Measurements from ENCODE around the gene IQCE. TPM values are rescaled to one million over a fixed set of nuclear protein-coding genes. Genes with fewer than 3 reads are reported as not detected.

Gene IQCE
- total RNA-seq, 1 experiment from 2014 or later: 94.8 TPM

- BruUV-seq (replicated peaks): no TSS peak
- CTCF ChIA-PET: interaction anchor here (0.6 to 2.0 kb wide), 6 partner anchors 9 to 476 kb away, joined by 3 to 7 read pairs (median 4); no protein-coding TSS in a partner anchor
- Mint-ChIP-seq H3K4me1 (ENCODE audit: low read depth, unreplicated experiment) (peaks cover 48% of the 10 kb centered on the region), H3K27ac (ENCODE audit: unreplicated experiment) (peak overlapping the region; percentile 23), H3K9me3 (ENCODE audit: low read depth, unreplicated experiment) (no peaks in the 10 kb centered on the region), H3K27me3 (ENCODE audit: unreplicated experiment) (no peaks in the 10 kb centered on the region), H3K4me3 (ENCODE audit: low read depth, unreplicated experiment) (no peak overlapping the region), H3K36me3 (ENCODE audit: insufficient read depth, unreplicated experiment) (peaks cover 50% of the 10 kb centered on the region)
- intact Hi-C loops (cut with micrococcal nuclease; ENCODE audit: unreplicated experiment): loop anchor here (5.0 kb wide), 1 partner anchor 58 kb away; no protein-coding TSS in a partner anchor
- peak; percentile 57 for DNase-seq
- no peak for TF ChIP-seq CTCF (IDR thresholded peaks at IDR 0.05; ENCODE audit: unreplicated experiment)
Measured at GRCh38 chr7:2629746-2630681, 71.2 kb downstream of the IQCE start.

- intact Hi-C loops (cut with micrococcal nuclease; ENCODE audit: unreplicated experiment): loop anchor here (5.0 kb wide), 1 partner anchor 60 kb away; no protein-coding TSS in a partner anchor
- CTCF ChIA-PET: interaction anchor here (1.0 to 1.3 kb wide), 3 partner anchors 18 to 181 kb away, joined by 3 to 5 read pairs (median 3); no protein-coding TSS in a partner anchor
- peaks cover 54% of the 10 kb centered on the region for H3K36me3 Mint-ChIP-seq (ENCODE audit: insufficient read depth, unreplicated experiment)
- peaks cover 48% of the 10 kb centered on the region for H3K4me1 Mint-ChIP-seq (ENCODE audit: low read depth, unreplicated experiment)
- DNase-seq: no peak
- H3K27ac Mint-ChIP-seq (ENCODE audit: unreplicated experiment): peak within 1 kb of the TSS; percentile 86
- BruUV-seq (replicated peaks): TSS peak; percentile 57
- H3K9me3 Mint-ChIP-seq (ENCODE audit: low read depth, unreplicated experiment): no peaks in the 10 kb centered on the region
- H3K27me3 Mint-ChIP-seq (ENCODE audit: unreplicated experiment): no peaks in the 10 kb centered on the region
- no peak for TF ChIP-seq CTCF (IDR thresholded peaks at IDR 0.05; ENCODE audit: unreplicated experiment)
- peak within 1 kb of the TSS; percentile 99 for H3K4me3 Mint-ChIP-seq (ENCODE audit: low read depth, unreplicated experiment)
Measured at GRCh38 chr7:2631946-2632732, 73.4 kb downstream of the IQCE start, which contains the start of gene TTYH3. TTYH3 (plus strand) TSS chr7:2631986; CDS start chr7:2632156, 170 bp downstream.

- CTCF ChIA-PET: interaction anchor here (0.7 to 1.0 kb wide), 2 partner anchors 37 to 164 kb away, joined by 3 read pairs; no protein-coding TSS in a partner anchor
- Mint-ChIP-seq H3K9me3 (ENCODE audit: low read depth, unreplicated experiment) (no peaks in the 10 kb centered on the region), H3K27ac (ENCODE audit: unreplicated experiment) (peak overlapping the region; percentile 86), H3K4me3 (ENCODE audit: low read depth, unreplicated experiment) (peak overlapping the region; percentile 99), H3K4me1 (ENCODE audit: low read depth, unreplicated experiment) (peaks cover 44% of the 10 kb centered on the region), H3K27me3 (ENCODE audit: unreplicated experiment) (no peaks in the 10 kb centered on the region), H3K36me3 (ENCODE audit: insufficient read depth, unreplicated experiment) (peaks cover 53% of the 10 kb centered on the region)
- peak; percentile 73 for DNase-seq
- intact Hi-C loops (cut with micrococcal nuclease; ENCODE audit: unreplicated experiment): loop anchor here (5.0 kb wide), 1 partner anchor 61 kb away; no protein-coding TSS in a partner anchor
- no peak for TF ChIP-seq CTCF (IDR thresholded peaks at IDR 0.05; ENCODE audit: unreplicated experiment)
- BruUV-seq (replicated peaks): TSS peak; percentile 96
Measured at GRCh38 chr7:2632733-2633537, 74.2 kb downstream of the IQCE start.

Data from Calu3 (cell line).